Stimulated activated CD8-positive, alpha-beta memory T cell treated with anti-CD3 and anti-CD28 coated beads, Interleukin-4, amount 100 ng/mL, for 1 hour (primary cell): ENCODE results near the gene SP4.

Experiments used
- DNase-seq, 2 donors: peaks; one replicate each; pipeline ENCODE4 v3.0.0-alpha.2; 2020; ENCODE audit warnings: low read depth in 2 of 2, low spot score in 1 of 2

The SP4 gene

GRCh38 chr7:21443149-21443841, 15.4 kb downstream of the SP4 start:
- DNase-seq: no peak

GRCh38 chr7:21448974-21449373, 21.1 kb downstream of the SP4 start:
- no peak for DNase-seq

DNA sequence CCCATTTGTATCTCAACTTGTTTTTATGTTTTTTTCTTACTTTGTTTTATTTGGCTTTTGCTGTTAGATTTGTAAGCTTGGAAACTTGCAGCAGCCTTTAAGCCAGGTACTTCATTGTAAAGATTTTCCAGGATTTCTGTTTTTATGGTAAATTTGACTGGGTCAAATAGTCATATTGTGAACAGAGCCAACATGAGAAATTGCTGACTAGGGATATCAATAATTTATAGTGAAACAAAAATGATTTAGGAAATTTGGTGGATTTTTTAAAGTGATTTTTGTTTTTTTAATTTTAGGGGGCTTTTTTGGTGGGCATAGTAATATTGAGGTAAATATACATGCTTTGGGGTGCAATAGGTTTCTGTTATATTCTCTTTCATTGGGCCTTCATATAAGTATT, 22.2 kb downstream of the SP4 start:
- no peak for DNase-seq

DNA sequence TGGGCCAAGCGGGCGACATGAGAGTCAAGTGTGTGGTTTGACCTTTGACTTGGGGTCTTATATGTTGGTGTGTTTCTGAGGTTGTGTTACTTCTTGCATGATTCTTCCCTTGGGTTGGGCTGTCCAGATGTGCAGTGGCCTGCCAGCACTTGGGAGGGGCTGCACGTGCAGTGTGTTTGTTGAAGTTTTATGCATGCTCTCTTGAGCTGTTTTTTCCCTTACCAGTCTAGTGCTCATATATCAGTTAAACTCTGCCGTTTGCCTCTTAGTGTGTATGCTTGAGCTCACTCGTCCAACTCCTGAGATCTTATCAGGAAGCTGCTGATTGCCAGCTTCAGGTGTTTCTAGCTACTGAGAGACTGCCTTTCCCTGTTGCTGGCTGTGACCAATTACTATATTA, 23.1 kb downstream of the SP4 start:
- DNase-seq: no peak

- no peak for DNase-seq
These were observed 26.3 kb downstream of the SP4 start for GRCh38 chr7:21454182-21454581.

GRCh38 chr7:21454906-21455305, 27.0 kb downstream of the SP4 start:
- no peak for DNase-seq

DNA sequence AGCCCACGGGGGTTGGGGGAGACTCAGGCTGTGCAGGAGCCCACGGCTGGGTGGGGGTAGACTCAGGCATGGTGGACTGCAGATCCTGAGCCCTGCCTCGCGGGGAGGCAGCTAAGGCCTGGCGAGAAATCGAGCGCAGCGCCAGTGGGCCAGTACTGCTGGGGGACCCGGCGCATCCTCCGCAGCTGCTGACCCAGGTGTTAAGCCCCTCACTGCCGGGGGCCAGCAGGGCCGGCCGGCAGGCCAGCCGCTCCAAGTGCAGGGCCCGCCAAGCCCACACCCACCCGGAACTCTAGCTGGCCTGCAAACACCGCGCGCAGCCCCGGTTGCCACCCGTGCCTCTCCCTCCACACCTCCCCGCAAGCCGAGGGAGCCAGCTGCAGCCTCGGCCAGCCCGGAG, 33.4 kb downstream of the SP4 start:
- no peak for DNase-seq

- no peak for DNase-seq
These were observed 34.2 kb downstream of the SP4 start for GRCh38 chr7:21462081-21462480.

DNA sequence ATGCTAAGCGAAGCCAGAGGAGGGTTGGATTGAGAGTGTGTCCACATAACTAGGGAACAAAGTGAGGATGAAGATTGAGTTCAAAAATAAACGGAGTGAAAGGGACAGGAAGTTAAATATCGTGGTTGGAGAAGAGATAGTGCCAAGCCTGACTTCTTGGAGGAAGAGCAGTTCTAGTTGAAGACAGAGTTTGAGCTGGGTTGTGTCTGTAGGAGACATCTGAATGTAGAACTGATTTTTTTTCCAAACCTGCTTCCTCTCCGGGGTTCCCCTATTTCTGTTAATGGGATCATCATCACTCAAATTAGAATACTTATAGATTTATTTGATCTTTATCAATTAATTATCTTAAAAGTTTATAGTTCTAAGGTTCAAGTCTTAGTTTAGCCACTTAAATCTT, 35.6 kb downstream of the SP4 start:
- DNase-seq: no peak

- DNase-seq: no peak
These were observed 41.1 kb downstream of the SP4 start for GRCh38 chr7:21468969-21469368.

GRCh38 chr7:21469894-21470293, 42.0 kb downstream of the SP4 start:
- DNase-seq: no peak

DNA sequence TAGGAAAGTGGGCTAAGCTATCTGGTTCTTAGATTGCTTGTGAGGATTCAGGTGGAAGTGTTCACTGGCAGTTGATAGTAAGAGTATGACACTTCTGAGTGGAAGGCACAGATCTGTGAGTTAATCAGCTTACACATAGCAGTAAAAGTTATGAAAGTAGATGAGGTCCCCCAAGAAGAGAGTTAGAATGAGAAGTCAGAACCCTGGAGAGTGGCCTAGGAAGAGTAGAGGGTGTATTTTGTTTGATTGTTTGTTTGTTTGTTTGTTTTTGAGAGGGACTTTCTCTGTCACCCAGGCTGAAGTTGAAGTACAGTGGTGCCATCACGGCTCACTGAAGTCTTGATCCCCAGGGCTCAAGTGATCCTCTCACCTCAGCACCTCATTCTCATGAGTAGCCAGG, 44.1 kb downstream of the SP4 start:
- no peak for DNase-seq

DNA sequence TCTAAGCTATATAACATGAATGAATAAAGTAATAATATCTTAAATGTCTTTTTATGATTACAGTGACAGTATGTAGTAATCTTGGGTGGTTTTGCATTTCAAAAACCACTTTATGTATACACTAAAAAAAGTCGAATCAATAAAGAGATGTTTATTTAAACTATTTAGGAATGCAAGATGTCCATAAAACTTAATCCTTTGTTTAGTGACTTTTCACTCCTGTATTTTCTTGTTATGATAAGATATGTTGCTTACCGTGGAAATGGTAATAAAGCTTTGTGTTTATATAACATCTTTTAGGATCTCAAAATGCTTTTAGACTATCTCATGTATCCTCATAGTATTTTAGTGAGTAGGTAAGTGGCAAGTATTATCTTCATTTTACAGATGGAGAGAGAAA, 48.5 kb downstream of the SP4 start:
- no peak for DNase-seq

- no peak for DNase-seq
These were observed 53.0 kb downstream of the SP4 start for GRCh38 chr7:21480693-21481403.

GRCh38 chr7:21486511-21486910, 58.6 kb downstream of the SP4 start:
- DNase-seq: no peak

DNA sequence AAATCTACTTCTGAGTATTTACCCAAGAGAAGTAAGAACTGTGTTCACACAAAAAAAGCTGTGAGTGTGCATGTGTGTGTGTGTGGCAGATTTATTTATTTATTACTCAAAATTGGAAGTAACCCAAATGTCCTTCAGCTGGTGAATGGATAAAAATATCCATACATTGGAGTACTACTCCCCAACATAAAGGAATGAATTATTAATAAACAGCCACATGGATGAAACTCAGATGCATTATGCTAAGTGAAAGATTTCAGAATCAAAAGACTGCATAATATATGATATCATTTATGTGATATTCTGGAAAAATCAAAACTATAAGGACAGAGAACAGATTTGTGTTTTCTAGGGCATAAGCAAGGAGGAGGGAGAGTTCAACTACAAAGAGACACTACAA, 67.8 kb downstream of the SP4 start:
- no peak for DNase-seq

- no peak for DNase-seq
These were observed 69.2 kb downstream of the SP4 start for GRCh38 chr7:21497072-21497471.

DNA sequence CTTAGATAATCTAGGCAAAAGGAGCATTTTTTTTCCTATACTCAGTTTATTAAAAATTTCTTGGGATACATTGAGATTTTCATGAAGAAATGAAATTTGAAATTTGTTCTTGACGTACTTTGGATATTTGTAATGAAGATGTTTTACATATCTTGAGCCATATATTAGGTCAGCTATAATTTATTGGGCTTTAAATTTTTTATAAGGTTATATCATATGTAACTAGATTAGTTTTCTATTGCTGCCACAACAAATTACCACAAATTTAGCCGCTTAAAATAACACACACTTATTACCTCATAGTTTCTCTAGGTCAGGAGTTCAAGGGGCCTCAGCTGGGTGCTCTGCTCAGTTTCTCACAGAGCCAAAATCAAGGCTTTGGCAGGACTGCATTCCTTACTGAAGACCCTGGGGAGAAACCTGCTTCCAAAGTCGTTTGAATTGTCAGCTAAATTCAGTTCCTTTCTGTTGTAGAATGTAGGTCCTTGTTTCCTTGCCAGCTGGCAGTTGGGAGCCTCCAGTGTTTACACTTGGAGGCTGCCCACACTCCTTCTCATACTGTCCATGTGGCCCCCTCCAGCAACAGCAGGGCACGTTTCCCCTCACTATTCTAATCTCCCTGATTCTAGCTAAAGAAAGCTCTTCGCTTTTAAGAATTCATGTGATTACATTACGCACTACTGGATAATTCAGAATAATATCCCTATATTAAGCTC, 72.4 kb downstream of the SP4 start:
- no peak for DNase-seq

GRCh38 chr7:21504021-21504420, 76.1 kb downstream of the SP4 start:
- no peak for DNase-seq

DNA sequence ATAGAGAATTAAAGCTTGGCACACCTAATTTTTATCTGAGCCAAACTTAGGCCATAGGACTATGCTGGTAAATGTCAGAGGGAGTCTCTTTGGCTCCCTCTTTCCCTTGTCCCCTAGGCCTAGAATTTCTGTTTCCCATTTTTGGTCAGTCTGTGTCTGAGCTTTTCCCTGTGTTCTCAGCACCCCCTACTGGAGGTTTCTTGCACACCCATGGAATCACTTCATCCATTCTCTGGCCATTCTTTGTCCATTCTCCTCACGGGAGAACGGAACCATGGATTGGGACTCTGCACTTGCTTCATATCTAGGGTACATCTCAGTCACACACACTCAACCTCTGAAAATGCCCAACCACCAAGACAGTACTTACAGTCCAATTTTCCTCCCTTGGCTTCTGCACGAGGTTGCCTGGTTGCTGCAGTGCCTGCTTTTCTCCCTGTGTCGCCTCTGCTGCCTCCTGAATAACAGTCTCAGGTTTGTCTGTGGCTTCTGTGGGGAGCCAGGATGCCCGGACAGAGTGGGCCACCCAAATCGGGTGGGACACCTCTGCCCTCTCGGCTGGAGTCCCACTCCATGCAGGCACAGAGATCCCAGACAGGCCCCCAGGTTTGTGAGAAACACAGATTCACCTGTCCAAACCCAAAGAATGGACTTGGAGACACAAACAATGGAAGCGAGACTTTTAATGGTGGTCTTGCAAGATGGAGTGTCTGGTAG, 79.9 kb downstream of the SP4 start:
- DNase-seq: no peak

GRCh38 chr7:21508538-21508937, 80.7 kb downstream of the SP4 start:
- no peak for DNase-seq

DNA sequence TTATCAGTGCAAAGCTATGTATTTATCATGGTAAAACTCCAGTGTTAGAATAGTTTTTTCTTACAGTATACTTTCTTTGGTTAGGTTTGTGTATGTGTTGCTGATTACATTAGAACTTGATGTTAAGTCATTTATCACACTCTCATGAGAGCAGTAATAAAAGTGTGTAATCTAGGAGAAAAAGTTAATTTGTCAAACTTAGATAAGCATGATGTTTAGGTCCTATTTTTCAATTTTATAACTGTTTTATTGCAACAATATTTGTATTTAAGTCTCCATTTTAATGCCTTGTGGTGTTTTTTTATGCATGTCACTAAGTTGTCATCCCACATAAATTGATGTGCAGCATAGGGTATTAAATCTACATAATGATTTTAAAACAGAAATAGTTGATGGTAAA, 86.2 kb downstream of the SP4 start:
- DNase-seq: no peak
